Adrenal gland (tissue), 12 donors: ENCODE measurements around the gene ANAPC2. TPM values are rescaled to one million over a fixed set of nuclear protein-coding genes. Genes with fewer than 3 reads are reported as not detected.

ENCODE experiments used
- DNase-seq, 7 donors: peaks; one replicate each; pipeline ENCODE4 v3.0.0-alpha.2; 2019 to 2020
- H3K27ac ChIP-seq, 5 donors: fragments of 200-600 bp; sonication (generic) in 4 of 5; 1 replicate in 3 of 5; 2 replicates in 2 of 5; pipeline versions ENCODE4 v1.5.1 to v1.8.0; 2016 to 2020; ENCODE audit warnings: mild to moderate bottlenecking in 1 of 5
- H3K27me3 ChIP-seq: fragments of 200-600 bp; 2 replicates; pipeline ENCODE4 v1.8.0; 2021
- H3K36me3 ChIP-seq, 2 donors: fragments of 200-600 bp; replicated peaks in 1 of 2; 1 replicate in 1 of 2; 2 replicates in 1 of 2; pipeline versions ENCODE4 v1.5.1 to v1.8.0; 2018 to 2022
- H3K4me1 ChIP-seq, 2 donors: fragments of 200-600 bp; replicated peaks in 1 of 2; 1 replicate in 1 of 2; 2 replicates in 1 of 2; pipeline versions ENCODE4 v1.5.1 to v1.8.0; 2018 to 2021
- H3K4me3 ChIP-seq, 4 donors: fragments of 200-600 bp; sonication (generic) in 3 of 4; one replicate each; pipeline ENCODE4 v1.5.1; 2016 to 2018
- H3K9me3 ChIP-seq, 3 donors: fragments of 200-600 bp; sonication (generic) in 1 of 3; replicated peaks in 1 of 3; 1 replicate in 2 of 3; 2 replicates in 1 of 3; pipeline versions ENCODE4 v1.5.1 to v1.8.0; 2016 to 2021
- POLR2A ChIP-seq, 2 donors: fragments of 450-650 bp; IDR thresholded peaks; one replicate each; pipeline ENCODE4 v1.6.1; 2017; ENCODE audit warnings: antibody characterized with exemption in 2 of 2, mild to moderate bottlenecking in 2 of 2, moderate library complexity in 1 of 2
- WGBS, 4 donors: extraction: QIAGEN DNeasy Blood & Tissue Kit in 2 of 4; methylation state at CpG; one replicate each; pipeline versions ENCODE4 v1.1.5 to v1.1.7; 2013 to 2017; 5-methylcytosine and 5-hydroxymethylcytosine counted together
- intact Hi-C, 2 donors: fragments of 100-400 bp; cut with DNase I; formaldehyde crosslinking; loops; one replicate each; pipeline versions ENCODE4 v1.14.1 to v1.15.0; 2022 to 2023
- polyA plus RNA-seq, 3 donors: library from polyadenylated mRNA; stranded (reverse); fragments of 200-250 nt in 2 of 3; fragments of 350-450 nt in 1 of 3; fragmentation: Illumina TruSeq in 1 of 3; extraction: RNeasy Lipid Tissue Mini Kit (QIAGEN cat#74804) in 1 of 3; gene quantifications; one replicate each; pipeline ENCODE4 v1.2.3, GENCODE V29; 2013 to 2014
- total RNA-seq, 9 donors: library from RNA; depleted of rRNA in 4 of 9; stranded (reverse); fragments of >200 nt in 4 of 9; fragments of 120-200 nt in 1 of 9; fragmentation: NEBNext Ultra II Directional in 1 of 9; extraction: Animal tissue kit (Norgen Biotek cat#: 25700) in 1 of 9; gene quantifications; one replicate each; pipeline versions ENCODE4 v1.1.0 to v1.2.4, GENCODE V29; 2013 to 2023
- TF ChIP-seq, protein P1 (sequence below), 6 experiments: fragments of 450-650 bp in 4 of 6; fragments of 200-600 bp in 2 of 6; sonication (generic) in 1 of 6; IDR thresholded peaks; 1 replicate in 5 of 6; 2 replicates in 1 of 6; pipeline versions ENCODE4 v1.5.1 to v1.8.0; 2016 to 2021; ENCODE audit warnings: antibody characterized with exemption in 6 of 6, mild to moderate bottlenecking in 2 of 6, moderate library complexity in 1 of 6
- donor health status: healthy with polysubstance abuse.
- donor health status: Bipolar disorder and iron deficiency.
- donor health status: DM: yes; HTN: yes; CAD: no.
- donor health status: DM: no; HTN: no; CAD: no.
- donor health status: DM: no; HTN: no; CAD: no.
- donor health status: DM: yes; HTN: yes; CAD: no.

The ANAPC2 gene
- total and polyA plus RNA-seq, 12 donors = 7.1 to 162 (median 32.0) TPM

DNA sequence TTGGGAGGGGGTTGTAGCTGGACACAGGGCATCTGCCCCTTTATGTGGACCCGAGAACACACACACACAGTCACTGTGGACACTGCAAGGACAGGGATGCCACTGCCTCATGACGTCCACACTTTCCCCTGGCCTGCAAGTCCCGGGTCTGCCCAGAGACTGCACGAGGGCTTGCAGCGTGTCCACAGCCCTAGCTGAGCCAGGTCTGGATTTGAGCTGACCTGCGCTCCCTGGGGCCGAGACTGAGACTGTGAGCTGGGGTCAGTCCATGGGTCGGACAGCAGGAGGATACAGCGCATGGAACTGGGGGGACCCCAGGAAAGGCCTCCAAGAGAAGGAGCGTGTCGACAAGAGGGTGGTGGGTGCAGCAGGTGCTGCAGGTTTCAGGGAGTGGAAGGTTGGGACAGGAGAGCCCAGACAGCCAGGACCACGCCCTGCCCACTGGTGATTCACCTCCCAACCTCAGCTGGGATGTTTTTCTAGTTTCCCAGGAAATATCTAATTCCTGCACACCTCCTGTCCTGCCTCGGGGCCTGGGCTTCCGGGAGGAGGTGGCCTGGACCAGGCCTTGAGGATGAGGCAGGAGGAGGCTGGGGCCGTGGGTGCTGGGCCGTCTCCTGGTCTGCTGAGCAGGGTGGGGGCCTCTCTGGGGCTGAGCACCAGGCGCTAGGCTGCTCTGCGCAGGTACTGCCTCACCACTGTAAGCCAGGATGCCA, 38.1 kb upstream of the ANAPC2 start:
- H3K4me3 ChIP-seq = no peak overlapping the region
- H3K4me1 ChIP-seq = peaks cover 10 to 18% of the 10 kb centered on the region in 2 donors
- H3K36me3 ChIP-seq = no peaks in the 10 kb centered on the region
- H3K9me3 ChIP-seq = no peaks in the 10 kb centered on the region
- H3K27me3 ChIP-seq = peaks cover 29% of the 10 kb centered on the region
- intact Hi-C loops = loop anchor here (5.0 kb wide), 1 partner anchor 109 kb away; no protein-coding TSS in a partner anchor
- TF ChIP-seq, protein P1, sequence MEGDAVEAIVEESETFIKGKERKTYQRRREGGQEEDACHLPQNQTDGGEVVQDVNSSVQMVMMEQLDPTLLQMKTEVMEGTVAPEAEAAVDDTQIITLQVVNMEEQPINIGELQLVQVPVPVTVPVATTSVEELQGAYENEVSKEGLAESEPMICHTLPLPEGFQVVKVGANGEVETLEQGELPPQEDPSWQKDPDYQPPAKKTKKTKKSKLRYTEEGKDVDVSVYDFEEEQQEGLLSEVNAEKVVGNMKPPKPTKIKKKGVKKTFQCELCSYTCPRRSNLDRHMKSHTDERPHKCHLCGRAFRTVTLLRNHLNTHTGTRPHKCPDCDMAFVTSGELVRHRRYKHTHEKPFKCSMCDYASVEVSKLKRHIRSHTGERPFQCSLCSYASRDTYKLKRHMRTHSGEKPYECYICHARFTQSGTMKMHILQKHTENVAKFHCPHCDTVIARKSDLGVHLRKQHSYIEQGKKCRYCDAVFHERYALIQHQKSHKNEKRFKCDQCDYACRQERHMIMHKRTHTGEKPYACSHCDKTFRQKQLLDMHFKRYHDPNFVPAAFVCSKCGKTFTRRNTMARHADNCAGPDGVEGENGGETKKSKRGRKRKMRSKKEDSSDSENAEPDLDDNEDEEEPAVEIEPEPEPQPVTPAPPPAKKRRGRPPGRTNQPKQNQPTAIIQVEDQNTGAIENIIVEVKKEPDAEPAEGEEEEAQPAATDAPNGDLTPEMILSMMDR (IDR thresholded peaks at IDR 0.05) = no peak
- TF ChIP-seq POLR2A (IDR thresholded peaks at IDR 0.05) = no peak
- no peak for DNase-seq
- H3K27ac ChIP-seq = no peak overlapping the region
- WGBS, 4 donors = 60 to 72% (median 67%) methylated on average over 17 to 18 of the region's 18 CpGs

DNA sequence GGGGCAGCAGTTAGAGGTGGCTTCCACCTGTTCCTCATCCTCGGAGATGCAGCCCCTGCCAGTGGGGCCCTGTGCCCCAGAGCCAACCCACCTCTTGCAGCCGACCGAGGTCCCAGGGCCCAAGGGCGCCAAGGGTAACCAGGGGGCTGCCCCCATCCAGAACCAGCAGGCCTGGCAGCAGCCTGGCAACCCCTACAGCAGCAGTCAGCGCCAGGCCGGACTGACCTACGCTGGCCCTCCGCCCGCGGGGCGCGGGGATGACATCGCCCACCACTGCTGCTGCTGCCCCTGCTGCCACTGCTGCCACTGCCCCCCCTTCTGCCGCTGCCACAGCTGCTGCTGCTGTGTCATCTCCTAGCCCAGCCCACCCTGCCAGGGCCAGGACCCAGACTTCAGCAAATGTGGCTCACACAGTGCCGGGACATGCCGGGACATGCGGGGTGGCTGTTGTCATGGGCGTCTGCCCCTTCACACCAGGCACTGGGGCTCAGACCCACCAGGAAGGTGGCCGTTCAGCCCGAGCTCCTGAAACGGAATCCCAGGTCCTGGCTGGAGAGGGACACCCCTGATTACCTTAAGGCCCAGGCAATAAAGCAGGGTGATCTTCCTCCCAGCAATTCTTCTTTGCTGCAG, 37.5 kb upstream of the ANAPC2 start:
- DNase-seq = no peak
- H3K27ac ChIP-seq = no peak overlapping the region
- no peaks in the 10 kb centered on the region for H3K9me3 ChIP-seq
- intact Hi-C loops = loop anchor here (5.0 kb wide), 1 partner anchor 109 kb away; no protein-coding TSS in a partner anchor
- no peak overlapping the region for H3K4me3 ChIP-seq
- H3K27me3 ChIP-seq = peaks cover 22% of the 10 kb centered on the region
- H3K36me3 ChIP-seq = no peaks in the 10 kb centered on the region
- WGBS, 4 donors = 78 to 84% (median 82%) methylated on average over 17 to 21 of the region's 21 CpGs; no CpG with 5 or more reads in 1 of the 4 donors
- peaks cover 13 to 20% of the 10 kb centered on the region in 2 donors for H3K4me1 ChIP-seq
- TF ChIP-seq, protein P1 (IDR thresholded peaks at IDR 0.05) = no peak
- no peak for TF ChIP-seq POLR2A (IDR thresholded peaks at IDR 0.05)

DNA sequence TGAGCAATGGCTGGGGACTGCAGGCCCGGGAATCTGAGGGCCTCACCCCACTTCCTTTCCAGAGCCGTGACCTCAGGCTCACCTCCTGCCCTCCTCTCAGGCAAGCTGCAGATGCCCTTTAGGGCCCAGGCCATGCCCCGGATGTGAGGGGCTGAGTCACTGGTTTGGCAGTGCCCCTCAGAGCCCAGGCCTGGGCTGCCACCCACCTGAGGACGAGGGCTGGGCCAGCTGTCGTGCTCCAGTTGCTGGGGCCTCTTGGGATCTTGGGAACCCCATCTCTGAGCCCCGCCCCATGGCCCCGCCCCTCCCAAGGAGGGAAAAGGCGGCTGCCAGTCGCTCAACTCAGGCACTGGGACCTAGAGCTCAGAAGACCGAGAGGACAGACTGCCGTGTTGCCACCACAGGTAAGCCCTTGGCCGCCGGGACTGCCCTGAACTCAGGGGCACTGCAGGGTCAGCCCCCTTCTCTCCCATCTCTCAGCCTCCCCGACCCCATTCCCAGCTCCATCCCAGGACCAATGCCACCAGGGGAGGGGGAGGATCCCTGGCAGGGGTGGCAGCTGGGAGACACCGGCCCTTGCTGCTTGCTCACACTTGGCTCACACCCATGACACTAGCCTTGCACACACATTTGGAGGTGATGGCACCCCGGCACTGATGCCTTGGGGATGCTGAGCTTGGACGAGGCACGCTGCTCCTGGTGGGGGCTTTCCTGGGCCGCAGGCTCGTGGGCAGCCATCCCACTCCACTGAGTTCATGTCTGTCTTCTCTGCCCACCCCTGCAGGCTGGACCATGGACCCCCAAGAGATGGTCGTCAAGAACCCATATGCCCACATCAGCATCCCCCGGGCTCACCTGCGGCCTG, 36.7 kb upstream of the ANAPC2 start, which contains the start of gene CYSRT1:
Gene CYSRT1, plus strand, starts transcription at position 345 of the 865 bp plus-strand sequence. Its CDS starts 448 bp downstream, at position 793.
- WGBS, 4 donors = 51 to 65% (median 56%) methylated on average over 3 to 23 of the region's 23 CpGs
- Histone ChIP-seq H3K27me3 (peaks cover 15% of the 10 kb centered on the region), H3K4me1 (peaks cover 13 to 20% of the 10 kb centered on the region in 2 donors), H3K36me3 (no peaks in the 10 kb centered on the region), H3K4me3 (peak within 1 kb of the TSS in 2 of 4 donors; percentile 77 to 81), H3K9me3 (no peaks in the 10 kb centered on the region), H3K27ac (peak within 1 kb of the TSS in 2 of 5 donors; percentile 82 to 91)
- intact Hi-C loops = loop anchor here (5.0 kb wide), 1 partner anchor 108 kb away; no protein-coding TSS in a partner anchor
- DNase-seq = no peak
- TF ChIP-seq, protein P1 (IDR thresholded peaks at IDR 0.05) = no peak
- no peak for TF ChIP-seq POLR2A (IDR thresholded peaks at IDR 0.05)
